AG10803 (cell line): ENCODE results near the gene MAPK4.

Experiments
- DNase-seq: peaks from one replicate; pipeline ENCODE4 v3.0.0; 2010; ENCODE audit warnings: low read depth
- H3K4me3 ChIP-seq: 2 replicates; pipeline ENCODE4 v1.5.1; 2011; ENCODE audit warnings: mild to moderate bottlenecking, low read length, control low read depth
- CTCF ChIP-seq: conservative IDR thresholded peaks from 2 replicates; pipeline ENCODE4 v1.5.1; 2011; ENCODE audit warnings: mild to moderate bottlenecking, low read length, control low read depth, inconsistent platforms

The MAPK4 gene

GRCh38 chr18:50721006-50721405 lies 161.1 kb downstream of the MAPK4 start:
- H3K4me3 ChIP-seq, result no peak overlapping the region
- TF ChIP-seq CTCF, result no peak
- no peak for DNase-seq

- DNase-seq, result no peak
- no peak overlapping the region for H3K4me3 ChIP-seq
- TF ChIP-seq CTCF, result no peak
Observed at GRCh38 chr18:50721451-50722120, 161.7 kb downstream of the MAPK4 start.

- no peak for TF ChIP-seq CTCF
- DNase-seq, result no peak
- no peak overlapping the region for H3K4me3 ChIP-seq
Observed at GRCh38 chr18:50722311-50722710, 162.4 kb downstream of the MAPK4 start.

GRCh38 chr18:50724751-50725151 lies 164.9 kb downstream of the MAPK4 start:
- TF ChIP-seq CTCF, result no peak

GRCh38 chr18:50726960-50727589 lies 167.2 kb downstream of the MAPK4 start:
- DNase-seq, result no peak

More at GRCh38 chr18:50724751-50725151, 164.9 kb downstream of the MAPK4 start:
- DNase-seq, result no peak
- H3K4me3 ChIP-seq, result no peak overlapping the region

GRCh38 chr18:50727721-50728471 lies 168.0 kb downstream of the MAPK4 start:
- no peak overlapping the region for H3K4me3 ChIP-seq
- TF ChIP-seq CTCF, result no peak
- no peak for DNase-seq

More at GRCh38 chr18:50726960-50727589, 167.2 kb downstream of the MAPK4 start:
- no peak overlapping the region for H3K4me3 ChIP-seq
- no peak for TF ChIP-seq CTCF
